Astrocyte (in vitro differentiated cells and primary cell): ENCODE measurements around the gene RTN4. TPM values are rescaled to one million over a fixed set of nuclear protein-coding genes. Genes with fewer than 3 reads are reported as not detected.
A peak's percentile ranks its signal among the peaks of the same experiment; 100 is the strongest.

ENCODE experiments used
- DNase-seq: peaks from one replicate; pipeline ENCODE4 v3.0.0-alpha.2; 2010; ENCODE audit warnings: low read depth
- FAIRE-seq: peaks from 2 replicates; lab custom pipeline; 2011; peaks lifted over from hg19 to GRCh38; lab: Jason Lieb, UNC
- H2AFZ ChIP-seq: 2 replicates; pipeline ENCODE4 v1.6.0; 2012; ENCODE audit warnings: low read depth, low read length, inconsistent platforms
- H3K27ac ChIP-seq: 2 replicates; pipeline ENCODE4 v1.5.1; 2011; ENCODE audit warnings: low read depth, low read length, inconsistent platforms
- H3K27me3 ChIP-seq: 2 replicates; pipeline ENCODE4 v1.6.0; 2011; ENCODE audit warnings: low read length, inconsistent platforms; ENCODE audit not compliant: insufficient read depth
- H3K36me3 ChIP-seq: 2 replicates; pipeline ENCODE4 v1.5.1; 2011; ENCODE audit warnings: low read length, inconsistent platforms; ENCODE audit not compliant: insufficient read depth
- H3K4me1 ChIP-seq: 2 replicates; pipeline ENCODE4 v1.5.1; 2011; ENCODE audit warnings: low read length, inconsistent platforms; ENCODE audit not compliant: insufficient read depth
- H3K4me2 ChIP-seq: 2 replicates; pipeline ENCODE4 v1.6.0; 2012; ENCODE audit warnings: low read length, inconsistent platforms
- H3K4me3 ChIP-seq: 2 replicates; pipeline ENCODE4 v1.5.1; 2011; ENCODE audit warnings: low read depth, mild to moderate bottlenecking, low read length, inconsistent platforms; ENCODE audit not compliant: insufficient read depth
- H3K79me2 ChIP-seq: 2 replicates; pipeline ENCODE4 v1.6.0; 2012; ENCODE audit warnings: mild to moderate bottlenecking, low read length, inconsistent platforms; ENCODE audit not compliant: insufficient read depth
- H3K9ac ChIP-seq: 2 replicates; pipeline ENCODE4 v1.6.0; 2012; ENCODE audit warnings: mild to moderate bottlenecking, low read length, inconsistent platforms
- H3K9me3 ChIP-seq: 2 replicates; pipeline ENCODE4 v1.5.1; 2012; ENCODE audit warnings: low read depth, mild to moderate bottlenecking, low read length, inconsistent platforms; ENCODE audit not compliant: insufficient read depth
- H4K20me1 ChIP-seq: 2 replicates; pipeline ENCODE4 v1.6.0; 2012; ENCODE audit warnings: low read length, inconsistent platforms; ENCODE audit not compliant: insufficient read depth
- H3K27ac Mint-ChIP-seq: one replicate; pipeline ENCODE4 v1.8.0; 2021; ENCODE audit warnings: mild to moderate bottlenecking, mixed read lengths; ENCODE audit not compliant: unreplicated experiment
- H3K27me3 Mint-ChIP-seq: one replicate; pipeline ENCODE4 v1.8.0; 2021; ENCODE audit warnings: low read depth, mixed read lengths; ENCODE audit not compliant: unreplicated experiment
- H3K36me3 Mint-ChIP-seq: one replicate; pipeline ENCODE4 v1.8.0; 2021; ENCODE audit warnings: low read depth, mixed read lengths; ENCODE audit not compliant: unreplicated experiment
- H3K4me1 Mint-ChIP-seq: one replicate; pipeline ENCODE4 v1.8.0; 2021; ENCODE audit warnings: low read depth, mixed read lengths; ENCODE audit not compliant: unreplicated experiment
- H3K4me3 Mint-ChIP-seq: one replicate; pipeline ENCODE4 v1.8.0; 2021; ENCODE audit warnings: mild to moderate bottlenecking, moderate library complexity, mixed read lengths; ENCODE audit not compliant: unreplicated experiment
- H3K9me3 Mint-ChIP-seq: one replicate; pipeline ENCODE4 v1.8.0; 2021; ENCODE audit warnings: mild to moderate bottlenecking, mixed read lengths; ENCODE audit not compliant: unreplicated experiment
- CTCF ChIP-seq: IDR thresholded peaks from 2 replicates; pipeline ENCODE4 v1.5.1; 2011; ENCODE audit warnings: low read depth, mild to moderate bottlenecking, inconsistent platforms, low read length, moderate library complexity; ENCODE audit not compliant: insufficient read depth
- EZH2 ChIP-seq: IDR thresholded peaks from 2 replicates; pipeline ENCODE4 v1.6.1; 2012; ENCODE audit warnings: mild to moderate bottlenecking, low read length, inconsistent platforms; ENCODE audit not compliant: insufficient read depth
- total RNA-seq: library from RNA; stranded (reverse); gene quantifications from 2 replicates; pipeline ENCODE4 v1.2.1, GENCODE V29; 2021

RTN4 gene
- total RNA-seq, 1 donor from 2014 or later: 541 TPM

GRCh38 chr2:54964271-54964670 lies 86.0 kb downstream of the RTN4 start:
- Histone ChIP-seq H3K27me3 (no peaks in the 10 kb centered on the region), H3K27ac (no peak overlapping the region), H3K4me3 (no peak overlapping the region), H3K36me3 (peaks cover 6% of the 10 kb centered on the region), H3K79me2 (peaks cover 11% of the 10 kb centered on the region), H3K4me2 (no peak overlapping the region), H3K9ac (no peak overlapping the region), H2AFZ (no peak overlapping the region), H4K20me1 (peaks cover 35% of the 10 kb centered on the region), H3K9me3 (no peaks in the 10 kb centered on the region), H3K4me1 (no peaks in the 10 kb centered on the region)
- Mint-ChIP-seq H3K9me3 (peaks cover 2% of the 10 kb centered on the region), H3K27ac (no peak overlapping the region), H3K4me1 (peaks cover 26% of the 10 kb centered on the region), H3K36me3 (peaks cover 34% of the 10 kb centered on the region), H3K4me3 (no peak overlapping the region), H3K27me3 (no peaks in the 10 kb centered on the region)
- TF ChIP-seq EZH2 (no peak), CTCF (no peak)
- FAIRE-seq (no peak), DNase-seq (peak; percentile 62)

- Histone ChIP-seq H3K27me3 (no peaks in the 10 kb centered on the region), H2AFZ (no peak overlapping the region), H3K9ac (no peak overlapping the region), H4K20me1 (peaks cover 27% of the 10 kb centered on the region), H3K4me2 (no peak overlapping the region), H3K79me2 (peaks cover 5% of the 10 kb centered on the region), H3K27ac (no peak overlapping the region), H3K9me3 (no peaks in the 10 kb centered on the region), H3K4me3 (no peak overlapping the region), H3K36me3 (no peaks in the 10 kb centered on the region), H3K4me1 (no peaks in the 10 kb centered on the region)
- H3K4me1 Mint-ChIP-seq: peaks cover 24% of the 10 kb centered on the region
- TF ChIP-seq EZH2: no peak
- TF ChIP-seq CTCF: no peak
- peaks cover 4% of the 10 kb centered on the region for H3K27me3 Mint-ChIP-seq
- H3K9me3 Mint-ChIP-seq: peaks cover 2% of the 10 kb centered on the region
- peaks cover 31% of the 10 kb centered on the region for H3K36me3 Mint-ChIP-seq
- H3K4me3 Mint-ChIP-seq: no peak overlapping the region
- no peak for FAIRE-seq
- DNase-seq: no peak
- no peak overlapping the region for H3K27ac Mint-ChIP-seq
Measured at GRCh38 chr2:54963476-54963875, 86.8 kb downstream of the RTN4 start.

GRCh38 chr2:54962935-54963440 lies 87.3 kb downstream of the RTN4 start:
- H3K9me3 ChIP-seq: no peaks in the 10 kb centered on the region
- Mint-ChIP-seq H3K4me1 (peaks cover 21% of the 10 kb centered on the region), H3K27me3 (peaks cover 4% of the 10 kb centered on the region), H3K27ac (no peak overlapping the region), H3K36me3 (peaks cover 26% of the 10 kb centered on the region), H3K4me3 (no peak overlapping the region), H3K9me3 (peaks cover 2% of the 10 kb centered on the region)
- DNase-seq (no peak), FAIRE-seq (no peak)
- H2AFZ ChIP-seq: no peak overlapping the region
- H3K27ac ChIP-seq: no peak overlapping the region
- no peak for TF ChIP-seq CTCF
- peaks cover 3% of the 10 kb centered on the region for H3K79me2 ChIP-seq
- no peak overlapping the region for H3K4me3 ChIP-seq
- H3K4me2 ChIP-seq: no peak overlapping the region
- H3K27me3 ChIP-seq: no peaks in the 10 kb centered on the region
- no peaks in the 10 kb centered on the region for H3K4me1 ChIP-seq
- H3K36me3 ChIP-seq: no peaks in the 10 kb centered on the region
- no peak overlapping the region for H3K9ac ChIP-seq
- peaks cover 22% of the 10 kb centered on the region for H4K20me1 ChIP-seq
